ENCODE data around the gene GRB10.
"Not testable (repeated sequence)": the region's sequence is repeated elsewhere in the genome, so short reads cannot be mapped to it uniquely, and the experiment has no call there.

GRB10 gene

DNA sequence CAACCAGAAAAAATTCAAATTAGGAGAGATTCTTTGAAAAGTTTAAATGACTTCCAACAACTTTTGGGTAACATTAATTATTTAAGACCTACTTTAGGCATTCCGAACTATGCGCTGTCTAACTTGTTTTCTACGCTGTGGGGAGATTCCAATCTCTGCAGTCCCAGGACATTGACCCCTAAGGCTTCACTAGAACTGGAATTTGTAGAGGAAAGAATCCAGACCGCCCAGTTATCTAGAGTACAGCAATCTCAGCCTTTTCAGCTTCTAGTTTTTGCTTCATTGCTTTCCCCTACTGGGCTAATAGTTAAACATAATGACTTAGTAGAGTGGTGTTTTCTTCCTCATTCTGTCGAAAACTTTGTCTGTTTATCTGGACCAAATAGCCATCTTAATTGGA, 202.6 kb downstream of the GRB10 start:
- no peak overlapping the region for H3K4me3 ChIP-seq (ENCODE audit: low read depth, low read length)
- TF ChIP-seq, protein P1, sequence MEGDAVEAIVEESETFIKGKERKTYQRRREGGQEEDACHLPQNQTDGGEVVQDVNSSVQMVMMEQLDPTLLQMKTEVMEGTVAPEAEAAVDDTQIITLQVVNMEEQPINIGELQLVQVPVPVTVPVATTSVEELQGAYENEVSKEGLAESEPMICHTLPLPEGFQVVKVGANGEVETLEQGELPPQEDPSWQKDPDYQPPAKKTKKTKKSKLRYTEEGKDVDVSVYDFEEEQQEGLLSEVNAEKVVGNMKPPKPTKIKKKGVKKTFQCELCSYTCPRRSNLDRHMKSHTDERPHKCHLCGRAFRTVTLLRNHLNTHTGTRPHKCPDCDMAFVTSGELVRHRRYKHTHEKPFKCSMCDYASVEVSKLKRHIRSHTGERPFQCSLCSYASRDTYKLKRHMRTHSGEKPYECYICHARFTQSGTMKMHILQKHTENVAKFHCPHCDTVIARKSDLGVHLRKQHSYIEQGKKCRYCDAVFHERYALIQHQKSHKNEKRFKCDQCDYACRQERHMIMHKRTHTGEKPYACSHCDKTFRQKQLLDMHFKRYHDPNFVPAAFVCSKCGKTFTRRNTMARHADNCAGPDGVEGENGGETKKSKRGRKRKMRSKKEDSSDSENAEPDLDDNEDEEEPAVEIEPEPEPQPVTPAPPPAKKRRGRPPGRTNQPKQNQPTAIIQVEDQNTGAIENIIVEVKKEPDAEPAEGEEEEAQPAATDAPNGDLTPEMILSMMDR (IDR thresholded peaks at IDR 0.05; ENCODE audit: low read depth, low read length), result no peak

DNA sequence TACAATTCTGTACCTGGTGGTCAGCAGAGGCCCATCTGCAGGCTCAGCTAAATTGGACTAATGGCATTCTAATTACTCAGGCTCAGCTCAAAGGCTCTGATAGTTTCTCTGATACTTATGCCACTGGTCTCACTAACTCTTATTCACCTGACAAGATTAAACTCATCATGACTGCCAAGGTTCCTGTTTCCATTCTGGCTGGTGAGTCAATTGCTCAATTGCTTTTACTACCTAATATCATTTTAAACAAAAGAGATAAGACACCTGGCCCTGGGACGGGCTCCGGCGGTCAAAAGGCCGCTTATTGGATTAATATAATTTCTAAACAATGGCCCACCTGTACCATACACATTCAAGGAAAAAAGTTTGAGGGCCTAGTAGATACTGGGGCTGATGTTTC, 204.6 kb downstream of the GRB10 start:
- H3K4me3 ChIP-seq (ENCODE audit: low read depth, low read length), result not testable (repeated sequence)

DNA sequence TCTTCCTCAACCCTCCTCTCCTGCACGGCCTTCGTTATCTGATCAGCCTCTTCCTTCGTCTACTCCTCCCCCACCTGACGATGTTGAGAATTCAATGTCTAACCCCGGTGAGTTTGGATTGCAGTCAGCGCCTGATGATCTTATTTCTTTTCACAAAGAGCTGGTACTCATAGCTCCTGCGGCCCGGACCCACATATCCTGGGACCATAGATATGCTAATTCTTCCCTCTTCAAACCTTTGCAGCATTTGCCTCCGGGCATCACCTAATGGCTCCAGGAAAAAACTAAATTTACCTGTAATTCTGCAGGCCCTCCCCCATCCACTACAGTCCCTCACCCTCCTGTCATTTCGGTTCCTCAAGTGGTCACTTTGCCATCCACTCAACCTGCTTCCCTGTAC, 205.1 kb downstream of the GRB10 start:
- H3K4me3 ChIP-seq (ENCODE audit: low read depth, low read length), result no peak overlapping the region
- TF ChIP-seq, protein P1 (IDR thresholded peaks at IDR 0.05; ENCODE audit: low read depth, low read length), result no peak

DNA sequence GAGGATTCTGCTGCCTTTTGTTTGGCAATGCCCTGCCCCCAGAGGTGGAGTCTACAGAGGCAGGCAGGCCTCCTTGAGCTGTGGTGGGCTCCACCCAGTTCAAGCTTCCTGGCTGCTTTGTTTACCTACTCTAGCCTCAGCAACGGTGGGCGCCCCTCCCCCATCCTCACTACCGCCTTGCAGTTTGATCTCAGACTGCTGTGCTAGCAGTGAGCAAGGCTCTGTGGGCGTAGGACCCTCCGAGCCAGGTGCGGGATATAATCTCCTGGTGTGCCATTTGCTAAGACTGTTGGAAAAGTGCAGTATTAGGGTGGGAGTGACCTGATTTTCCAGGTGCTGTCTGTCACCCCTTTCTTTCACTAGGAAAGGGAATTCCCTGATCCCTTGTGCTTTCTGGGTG, 206.3 kb downstream of the GRB10 start:
- not testable (repeated sequence) for H3K4me3 ChIP-seq (ENCODE audit: low read depth, low read length)

DNA sequence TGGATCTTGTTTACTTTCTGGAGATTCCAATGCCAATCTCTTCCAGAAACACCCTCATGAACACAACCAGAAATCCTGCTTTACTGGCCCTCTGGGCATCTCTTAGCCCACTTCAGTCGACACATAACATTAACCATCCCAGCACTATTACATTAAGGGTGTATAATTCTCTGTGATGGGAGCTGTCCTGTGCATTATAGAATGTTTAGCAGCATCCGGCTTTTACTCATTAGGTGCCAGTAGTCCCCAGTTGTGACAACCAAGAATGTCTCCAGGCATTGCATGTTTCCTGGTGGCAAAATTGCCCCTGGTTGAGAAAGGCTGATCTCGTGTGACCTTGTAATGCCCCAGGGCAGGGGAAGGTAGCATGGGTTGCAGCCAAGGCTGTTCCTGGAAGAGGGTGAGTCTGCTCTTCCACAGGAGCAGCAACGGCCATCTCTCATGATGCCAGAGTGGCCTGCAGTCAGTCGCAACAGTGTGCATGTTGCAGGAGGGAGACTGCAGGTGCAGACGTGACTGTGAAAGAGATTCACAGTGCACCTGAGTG, 214.9 kb downstream of the GRB10 start:
- TF ChIP-seq, protein P1 (IDR thresholded peaks at IDR 0.05; ENCODE audit: low read depth, low read length), result no peak
- no peak overlapping the region for H3K4me3 ChIP-seq (ENCODE audit: low read depth, low read length)

DNA sequence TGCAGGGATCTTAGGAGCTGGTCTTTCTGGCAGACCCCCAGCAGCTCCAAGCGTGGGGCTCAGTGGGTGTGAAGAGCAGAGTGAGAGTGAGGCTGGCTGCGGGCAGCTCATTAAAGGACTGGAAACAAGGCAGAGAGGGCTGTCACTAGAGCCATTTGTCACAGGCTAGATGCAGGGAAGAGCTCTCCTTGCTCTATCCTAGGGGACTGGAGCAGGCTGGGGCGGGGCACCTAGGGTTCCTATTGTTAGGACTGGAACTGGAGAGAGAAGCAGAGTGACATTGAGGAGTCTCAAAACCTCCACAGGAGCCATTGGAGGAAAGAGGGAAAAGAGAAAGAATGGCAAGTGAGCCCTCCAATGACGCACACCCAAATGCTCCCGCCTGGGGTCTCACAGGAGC, 216.7 kb downstream of the GRB10 start:
- TF ChIP-seq, protein P1 (IDR thresholded peaks at IDR 0.05; ENCODE audit: low read depth, low read length), result no peak

DNA sequence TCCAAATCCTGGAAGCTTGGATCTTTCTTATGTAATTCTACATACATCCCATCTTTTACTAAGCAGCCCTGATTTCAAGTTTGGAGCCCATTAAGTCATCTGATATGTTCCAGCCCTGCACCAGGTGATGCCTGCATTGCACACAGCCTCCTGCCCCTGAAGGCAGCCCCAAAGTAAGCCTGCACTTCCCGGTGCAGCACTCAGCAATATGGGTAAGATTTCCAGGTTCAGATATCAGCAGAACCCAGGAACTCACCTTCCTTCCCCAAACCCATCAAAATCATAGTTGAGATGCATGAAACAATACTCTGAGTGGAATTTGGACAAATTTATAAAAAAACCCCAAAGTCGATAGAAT, 217.2 kb downstream of the GRB10 start:
- TF ChIP-seq, protein P1 (IDR thresholded peaks at IDR 0.05; ENCODE audit: low read depth, low read length), result no peak
- H3K4me3 ChIP-seq (ENCODE audit: low read depth, low read length), result no peak overlapping the region

More for the DNA sequence above, 216.7 kb downstream of the GRB10 start:
- H3K4me3 ChIP-seq (ENCODE audit: low read depth, low read length), result no peak overlapping the region

DNA sequence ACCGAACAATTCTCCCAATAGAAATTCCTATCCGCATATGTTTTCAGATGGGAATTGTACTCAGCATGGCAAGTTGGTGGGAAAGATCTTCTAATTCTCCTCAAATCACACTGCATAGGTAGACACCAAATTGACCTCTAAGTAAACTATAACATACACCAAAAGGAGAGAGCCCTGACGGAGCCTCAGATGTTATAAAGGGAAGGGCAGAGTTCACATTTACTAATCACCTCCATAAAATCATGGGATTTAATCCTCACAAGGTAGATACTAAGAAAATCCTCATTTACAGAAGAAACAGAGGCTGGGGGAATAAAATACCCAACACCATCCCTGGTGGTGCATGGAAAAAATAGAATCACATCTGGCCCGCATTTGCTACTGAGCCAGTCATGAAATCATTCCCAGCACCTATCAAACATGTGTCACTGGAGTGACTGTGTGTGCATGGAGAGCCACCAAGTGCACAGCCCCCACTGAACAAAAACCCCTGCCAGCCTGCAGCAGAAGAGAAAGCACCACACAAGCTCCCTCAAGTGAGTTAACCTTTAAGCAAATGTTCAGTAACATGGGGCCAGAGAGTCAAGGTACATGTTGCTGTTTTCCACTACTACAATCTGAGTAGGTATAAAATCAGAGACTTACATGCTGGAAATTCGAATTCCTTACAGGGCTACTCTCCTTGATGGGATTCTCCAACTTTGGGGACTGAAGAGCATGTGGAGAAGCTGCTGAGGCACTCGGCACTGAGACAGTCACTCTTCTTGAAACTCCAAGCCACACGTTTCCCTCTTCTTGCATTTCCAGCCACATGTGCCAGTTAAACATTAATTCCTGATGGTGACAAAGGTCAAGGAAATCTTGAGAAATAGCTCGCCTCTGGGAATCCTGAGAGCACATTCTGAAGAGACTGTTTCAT, 217.8 kb downstream of the GRB10 start, which contains the start of gene DDC:
Gene DDC, minus strand, starts transcription at position 766 of the 919 bp plus-strand sequence. CDS start 21,320 bp downstream, outside the sequence.
- H3K4me3 ChIP-seq (ENCODE audit: low read depth, low read length), result no peak within 1 kb of the TSS

More for the DNA sequence above, 217.8 kb downstream of the GRB10 start, which contains the start of gene DDC:
- TF ChIP-seq, protein P1 (IDR thresholded peaks at IDR 0.05; ENCODE audit: low read depth, low read length), result no peak

Measured in WI38 (cell line).